Panc1 (cell line): Measurements from ENCODE around the gene ANKRD60.

Experiments
- CTCF ChIP-seq: fragments of 450-650 bp; IDR thresholded peaks from 2 replicates; pipeline ENCODE4 v1.5.1; 2017; ENCODE audit warnings: mild to moderate bottlenecking
- POLR2AphosphoS5 ChIP-seq: IDR thresholded peaks from 2 replicates; pipeline ENCODE4 v1.6.1; 2012; ENCODE audit warnings: mild to moderate bottlenecking, low read depth, low read length, moderate library complexity
- REST ChIP-seq, 2 experiments: IDR thresholded peaks; 2 replicates each; pipeline ENCODE4 v1.6.1; 2011 to 2012; ENCODE audit warnings: low read depth in 2 of 2, control low read depth in 1 of 2, low read length in 1 of 2, mild to moderate bottlenecking in 1 of 2, moderate library complexity in 1 of 2; ENCODE audit not compliant: insufficient read depth in 1 of 2
- SIN3A ChIP-seq: IDR thresholded peaks from 2 replicates; pipeline ENCODE4 v1.6.1; 2012; ENCODE audit warnings: low read depth, mild to moderate bottlenecking, low read length, moderate library complexity, borderline replicate concordance; ENCODE audit not compliant: insufficient read depth

- TF ChIP-seq CTCF (no peak), POLR2AphosphoS5 (no peak), REST (IDR thresholded peaks at IDR 0.05; ENCODE audit: insufficient read depth in 1 of 2, low read depth in 2 of 2, low read length in 1 of 2) (no peak), SIN3A (no peak)
Measured at GRCh38 chr20:58173930-58174707, 54.3 kb downstream of the ANKRD60 start.
